Middle frontal gyrus (tissue), 1 donor: ENCODE results near the gene TTC28.
"Not testable (repeated sequence)": the region's sequence is repeated elsewhere in the genome, so short reads cannot be mapped to it uniquely, and the experiment has no call there.

Experiments used
- DNase-seq: peaks from one replicate; pipeline ENCODE4 v3.0.0-alpha.2; 2015; ENCODE audit warnings: low spot score; ENCODE audit errors: extremely low spot score

Gene TTC28

DNA sequence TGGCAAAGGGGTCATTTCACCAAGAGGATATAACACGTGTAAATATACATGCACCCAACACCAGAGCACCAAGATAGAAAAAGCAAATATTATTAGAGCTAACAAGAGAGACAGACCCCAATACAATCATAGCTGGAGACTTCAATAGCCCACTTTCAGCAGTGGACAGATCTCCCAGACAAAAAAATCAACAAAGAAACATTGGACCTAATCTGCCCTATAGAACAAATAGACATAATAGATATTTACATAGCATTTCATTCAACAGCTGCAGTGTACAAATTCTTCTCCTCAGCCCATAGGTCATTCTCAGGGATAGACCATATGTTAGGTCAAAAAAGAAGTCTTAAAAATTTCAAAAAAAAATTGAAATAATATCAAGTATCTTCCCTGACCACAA, 312.8 kb downstream of the TTC28 start:
- DNase-seq = no peak

- DNase-seq = no peak
These were observed 314.3 kb downstream of the TTC28 start for GRCh38 chr22:28365371-28365770.

DNA sequence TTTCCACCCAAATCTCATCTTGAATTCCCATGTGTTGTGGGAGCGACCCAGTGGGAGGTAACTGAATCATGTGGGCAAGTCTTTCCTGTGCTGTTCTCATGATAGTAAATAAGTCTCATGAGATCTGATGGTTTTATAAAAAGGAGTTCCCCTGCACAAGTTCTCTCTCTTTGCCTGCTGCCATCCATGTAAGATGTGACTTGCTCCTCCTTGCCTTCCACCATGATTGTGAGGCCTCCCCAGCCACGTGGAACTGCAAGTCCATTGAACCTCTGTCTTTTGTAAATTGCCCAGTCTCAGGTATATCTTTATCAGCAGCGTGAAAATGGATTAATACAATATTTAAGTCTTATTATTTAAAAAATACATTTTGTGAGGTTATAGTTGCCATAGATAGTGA, 315.5 kb downstream of the TTC28 start:
- not testable (repeated sequence) for DNase-seq

GRCh38 chr22:28360939-28361338, 318.7 kb downstream of the TTC28 start:
- no peak for DNase-seq

DNA sequence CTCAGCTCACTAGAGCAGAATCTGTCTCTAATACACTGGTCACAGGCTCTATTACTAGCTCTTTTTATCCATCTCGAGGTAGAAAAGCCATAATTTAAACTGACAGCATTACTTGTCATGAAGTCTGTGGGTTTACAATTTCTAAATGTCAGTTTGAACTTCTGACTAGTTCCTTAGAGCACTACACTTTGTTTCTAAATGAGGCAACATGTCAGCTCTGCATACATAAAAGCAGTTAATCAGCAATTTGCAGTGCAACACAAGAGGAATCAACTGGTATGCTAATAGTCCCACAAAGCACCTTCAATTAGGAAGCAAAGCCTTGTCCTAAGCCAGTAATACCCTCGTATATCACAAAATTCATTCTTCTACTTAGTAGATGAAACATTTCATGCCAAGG, 321.3 kb downstream of the TTC28 start:
- no peak for DNase-seq

GRCh38 chr22:28357193-28357592, 322.4 kb downstream of the TTC28 start:
- no peak for DNase-seq

DNA sequence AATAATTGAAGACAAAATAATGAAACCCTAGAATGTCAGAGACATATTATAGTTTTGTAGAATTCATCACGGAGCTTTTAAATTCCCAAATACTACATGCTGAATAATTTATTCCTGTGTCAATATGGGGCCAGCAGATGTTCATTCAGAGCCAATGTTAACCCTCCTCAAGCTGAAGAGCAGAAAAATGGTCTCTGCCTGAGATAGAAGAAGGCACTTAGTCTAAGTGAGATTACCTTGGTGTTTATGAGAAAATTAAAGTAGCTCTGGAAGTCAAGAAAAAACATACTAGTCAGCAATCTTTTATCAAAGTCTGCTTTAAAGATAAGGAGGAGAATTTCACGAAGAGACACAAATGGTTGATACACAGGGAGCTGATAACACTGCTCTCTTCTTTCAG, 328.2 kb downstream of the TTC28 start:
- no peak for DNase-seq

DNA sequence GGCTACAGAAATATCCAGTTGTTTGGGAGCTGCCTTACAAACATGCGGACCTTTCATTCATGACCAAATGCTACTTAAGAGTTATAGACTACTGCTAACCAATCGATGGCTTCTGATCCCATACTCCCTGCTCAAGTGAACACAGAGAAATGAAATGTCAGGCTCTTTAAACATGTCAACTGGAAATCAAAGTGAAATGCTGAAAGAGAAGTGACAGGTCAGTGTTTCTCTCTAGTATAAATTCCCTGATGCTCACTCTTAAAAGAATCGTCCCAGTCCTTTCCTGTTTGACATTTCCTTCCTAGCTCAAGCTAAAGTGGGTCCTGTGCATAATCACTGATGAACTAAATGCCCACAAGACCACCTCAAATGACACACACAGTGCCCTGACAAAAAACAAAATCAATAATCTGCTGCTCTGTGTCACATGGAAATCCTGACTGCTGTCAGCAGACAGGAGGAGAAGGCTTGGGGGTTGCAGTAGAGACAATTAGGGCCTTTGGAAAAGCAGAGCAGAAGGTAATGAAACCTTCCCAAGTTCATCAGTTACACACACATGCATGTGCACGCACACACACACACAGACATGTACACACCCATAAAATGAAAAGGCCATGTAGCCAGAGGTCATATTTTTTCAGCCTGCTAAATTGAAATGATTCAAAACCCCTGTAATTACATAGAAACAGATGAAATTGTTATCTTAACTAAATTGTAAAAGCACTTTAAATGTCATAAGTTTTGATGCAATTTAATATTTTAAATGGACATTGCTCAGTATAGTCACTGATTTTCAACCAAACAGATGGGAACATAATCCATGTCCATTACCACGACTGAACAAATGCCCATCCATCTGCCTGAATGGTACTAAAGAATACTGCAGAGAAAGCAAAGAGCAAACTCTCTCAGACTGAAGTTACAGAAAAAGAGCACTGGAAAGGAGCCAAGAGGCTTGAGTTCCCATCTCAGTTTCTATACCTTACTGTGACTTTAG, 330.7 kb downstream of the TTC28 start:
- no peak for DNase-seq

DNA sequence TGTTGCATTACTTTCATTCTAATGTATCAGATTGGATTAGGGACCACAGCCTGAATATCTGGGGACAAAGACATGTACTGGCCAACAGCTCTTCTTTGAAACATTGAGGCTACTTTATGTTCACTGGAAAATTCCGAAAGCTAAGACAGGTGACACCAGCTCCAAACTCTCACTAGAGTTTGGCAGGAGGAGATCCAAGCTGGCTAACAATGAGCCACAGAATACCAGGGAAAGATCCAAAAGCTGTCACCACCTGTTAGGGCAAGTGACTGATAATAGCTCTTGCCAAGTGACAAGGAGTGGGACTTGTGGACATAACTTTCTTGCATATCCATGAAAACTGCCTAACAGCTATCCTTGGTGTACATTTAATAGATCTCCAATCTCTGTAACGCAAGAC, 333.3 kb downstream of the TTC28 start:
- no peak for DNase-seq

GRCh38 chr22:28344918-28345703, 334.5 kb downstream of the TTC28 start:
- DNase-seq = no peak

GRCh38 chr22:28341001-28341400, 338.6 kb downstream of the TTC28 start:
- DNase-seq = no peak

DNA sequence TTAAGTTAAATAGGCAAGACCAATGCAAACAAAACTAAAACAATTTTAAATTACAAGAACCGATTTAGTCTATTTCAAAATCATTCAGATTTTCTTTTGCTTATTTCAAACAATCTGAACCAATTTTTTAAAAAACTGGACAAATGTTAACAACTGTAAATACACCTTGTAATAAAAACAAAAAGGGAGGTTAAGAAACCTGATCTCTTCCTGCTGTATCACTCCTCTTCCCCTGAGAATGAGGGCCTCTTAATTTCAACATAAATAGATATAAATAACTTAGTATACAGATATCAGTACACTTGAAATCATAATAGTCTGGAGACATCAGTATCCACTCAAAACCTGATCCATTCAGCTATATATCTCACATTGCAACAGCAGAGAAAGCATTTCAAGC, 346.6 kb downstream of the TTC28 start:
- no peak for DNase-seq

GRCh38 chr22:28332410-28332809, 347.2 kb downstream of the TTC28 start:
- no peak for DNase-seq

- DNase-seq = no peak
These were observed 347.9 kb downstream of the TTC28 start for GRCh38 chr22:28331695-28332094.

DNA sequence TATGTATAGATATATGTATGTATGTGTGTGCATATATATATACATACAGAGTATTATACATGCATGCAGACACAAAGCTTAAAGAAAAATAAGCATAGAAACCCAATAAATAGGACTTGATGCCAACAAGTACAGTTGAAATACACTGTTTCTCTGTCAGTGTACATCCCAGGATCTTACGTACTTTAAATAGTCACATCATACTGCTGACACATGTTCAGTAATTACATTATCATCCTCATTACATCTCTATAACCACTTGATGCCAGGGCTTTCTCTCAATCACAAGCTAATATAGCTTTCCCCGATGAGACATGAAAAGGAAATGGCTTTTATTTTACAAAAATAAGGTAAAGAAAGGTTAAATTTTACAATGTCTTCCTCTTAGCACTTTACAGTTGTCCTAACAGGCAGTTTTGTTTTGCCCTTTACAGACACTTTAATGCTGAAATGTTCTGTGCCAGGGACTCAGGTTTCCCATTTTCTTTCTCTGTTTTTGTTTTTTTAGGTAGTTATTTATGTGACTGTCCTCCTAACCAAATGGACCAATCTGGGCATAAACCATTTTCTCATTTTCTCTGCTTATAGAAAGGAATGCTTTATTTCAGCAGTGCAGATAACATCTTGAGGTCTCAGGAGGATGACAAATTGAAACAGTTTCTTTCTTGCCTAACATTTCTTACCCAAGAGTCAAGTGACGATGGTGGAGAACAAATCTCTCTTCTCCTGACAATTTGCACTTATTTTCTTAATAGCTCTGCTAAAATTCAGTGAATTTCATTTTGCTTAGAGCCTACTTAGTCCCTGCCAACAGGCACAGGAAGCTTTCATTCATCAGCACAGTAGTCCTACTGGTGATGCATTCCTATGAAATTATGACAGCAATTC, 350.2 kb downstream of the TTC28 start:
- DNase-seq = no peak

DNA sequence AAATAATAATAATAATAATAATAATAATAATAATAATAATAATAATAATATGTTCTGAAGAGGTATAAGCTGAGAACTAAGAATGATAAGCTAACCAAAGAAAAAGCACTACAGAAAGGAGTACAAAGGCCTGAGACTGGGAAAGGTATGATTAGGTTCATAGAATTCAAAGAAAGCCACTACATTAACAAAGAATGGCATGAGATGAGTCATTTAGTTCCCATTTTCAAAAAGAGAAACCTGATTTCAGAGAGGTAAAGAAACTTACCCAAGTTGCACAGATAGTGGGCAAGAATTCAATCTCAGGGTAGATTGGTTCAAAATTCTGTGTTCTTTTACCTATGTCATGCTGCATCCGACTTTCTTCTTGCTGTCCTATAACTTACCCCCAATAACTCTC, 350.9 kb downstream of the TTC28 start:
- no peak for DNase-seq

DNA sequence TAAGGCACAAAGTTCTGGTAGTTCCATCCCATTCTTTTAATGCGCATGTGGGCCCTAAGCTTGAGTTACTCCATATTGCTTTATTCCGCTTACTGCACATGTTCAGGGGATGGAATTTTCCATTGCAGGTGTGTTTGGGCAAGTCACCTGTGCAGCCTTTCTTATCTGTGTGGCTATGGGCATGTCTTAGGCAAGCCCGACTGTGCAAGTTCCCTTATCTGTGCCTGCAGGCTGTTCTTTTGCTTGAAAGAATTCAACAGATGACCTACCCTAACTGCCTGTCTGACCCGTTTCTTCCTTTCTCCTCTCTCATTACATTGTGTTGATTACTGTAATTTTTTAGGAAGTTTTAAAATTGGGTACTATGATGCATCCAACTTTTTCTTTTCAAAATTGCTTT, 363.6 kb downstream of the TTC28 start:
- DNase-seq = no peak

DNA sequence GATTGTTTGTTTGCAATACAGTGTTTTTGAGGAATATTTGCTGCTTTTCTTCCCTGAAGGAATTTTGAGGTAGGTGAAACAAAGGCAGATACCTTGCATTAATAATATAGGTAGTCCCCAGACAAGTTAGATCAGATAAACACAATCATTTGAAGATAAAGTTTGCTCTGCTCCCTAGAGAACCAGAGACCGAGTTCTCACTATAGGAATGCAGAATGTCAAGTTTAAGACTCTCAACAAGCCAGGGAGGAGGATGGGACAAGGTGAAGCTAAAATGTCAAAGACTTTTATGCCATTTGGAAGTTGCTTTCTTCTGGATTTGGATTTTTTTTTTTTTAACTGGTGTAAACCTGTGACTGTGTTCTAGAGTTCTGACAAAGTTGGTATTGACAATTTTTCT, 364.7 kb downstream of the TTC28 start:
- no peak for DNase-seq

GRCh38 chr22:28310299-28310698, 369.3 kb downstream of the TTC28 start:
- no peak for DNase-seq

GRCh38 chr22:28299753-28300152, 379.9 kb downstream of the TTC28 start:
- no peak for DNase-seq

- DNase-seq = no peak
These were observed 380.3 kb downstream of the TTC28 start for GRCh38 chr22:28299309-28299708.
